ENCODE results near the gene CNOT4.
"Not testable (repeated sequence)": the region's sequence is repeated elsewhere in the genome, so short reads cannot be mapped to it uniquely, and the experiment has no call there.

The CNOT4 gene

DNA sequence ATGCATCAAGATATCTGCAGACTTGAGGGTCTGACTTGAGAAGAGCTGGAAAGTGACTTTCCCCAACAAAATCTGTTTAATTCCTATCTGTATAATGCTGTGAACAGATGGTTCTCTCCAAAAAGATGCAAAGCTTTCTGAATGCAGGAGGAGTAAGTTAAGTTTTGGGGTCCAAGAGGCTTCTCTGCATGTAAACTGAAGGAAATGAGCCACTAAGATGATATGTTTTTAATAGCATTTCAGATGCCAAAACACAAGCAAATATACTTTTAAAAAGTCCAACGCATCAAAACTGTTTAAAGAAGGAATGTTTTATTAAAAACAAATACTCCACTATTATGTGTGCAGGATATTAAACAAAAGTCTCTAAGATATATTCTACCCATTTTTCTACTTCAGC is 139.2 kb downstream of the CNOT4 start:
- DNase-seq (ENCODE audit: extremely low read depth in 1 of 2, low read depth in 1 of 2): no peak

DNA sequence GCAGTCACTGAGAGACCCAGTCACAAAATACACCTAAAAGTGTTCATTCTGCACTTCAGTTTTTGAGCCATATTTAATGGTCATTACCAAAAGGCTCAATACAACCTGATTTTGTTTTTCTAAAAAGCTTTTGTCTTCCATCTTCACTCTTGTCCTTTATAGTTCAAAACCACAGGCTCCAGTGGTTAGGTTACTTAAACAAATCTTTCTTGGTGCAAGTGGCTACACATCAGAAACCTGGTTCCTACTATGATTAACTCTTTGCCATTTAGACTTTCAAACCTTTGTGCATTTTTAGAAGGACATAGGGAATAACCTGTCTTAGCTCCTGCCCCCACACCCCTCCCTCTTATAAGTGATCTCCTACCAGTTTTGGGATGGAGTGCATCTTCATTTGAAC is 140.5 kb downstream of the CNOT4 start:
- DNase-seq (ENCODE audit: extremely low read depth in 1 of 2, low read depth in 1 of 2): no peak

DNA sequence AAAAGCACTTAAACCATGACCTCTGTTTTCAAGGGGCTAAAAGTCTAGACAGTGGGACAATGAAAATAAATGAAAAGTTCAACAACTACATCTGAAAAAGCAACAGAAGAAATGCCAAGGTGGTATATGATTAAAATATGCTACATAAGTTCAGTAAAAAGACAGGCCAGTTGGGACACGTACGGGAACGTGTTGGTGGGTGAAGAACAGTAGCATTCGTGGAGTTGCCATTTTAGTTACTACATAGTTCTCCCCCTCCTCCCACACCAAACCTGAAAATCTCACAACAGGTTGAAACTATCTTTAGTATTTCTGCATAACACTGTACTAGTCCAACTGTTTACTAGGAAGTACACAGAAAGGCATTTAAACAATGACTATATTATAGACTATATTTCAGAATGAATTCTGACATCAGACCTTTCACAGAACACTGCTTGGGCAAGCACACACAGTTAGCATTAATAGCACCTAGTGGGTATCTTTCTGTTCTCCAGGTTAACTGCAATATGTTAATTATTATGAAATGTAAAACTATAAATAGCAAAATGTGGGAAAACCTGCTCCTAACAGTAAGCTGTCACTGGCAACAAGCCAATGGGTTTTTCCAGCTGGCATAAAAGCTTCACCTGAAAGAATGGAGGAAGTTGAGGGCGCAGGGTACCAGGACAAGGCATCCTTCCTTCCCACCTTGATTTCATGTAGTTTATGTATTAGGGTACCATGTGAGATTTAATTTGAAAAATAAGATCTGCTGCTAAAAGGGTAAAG is 141.3 kb downstream of the CNOT4 start:
- no peak for DNase-seq (ENCODE audit: extremely low read depth in 1 of 2, low read depth in 1 of 2)

DNA sequence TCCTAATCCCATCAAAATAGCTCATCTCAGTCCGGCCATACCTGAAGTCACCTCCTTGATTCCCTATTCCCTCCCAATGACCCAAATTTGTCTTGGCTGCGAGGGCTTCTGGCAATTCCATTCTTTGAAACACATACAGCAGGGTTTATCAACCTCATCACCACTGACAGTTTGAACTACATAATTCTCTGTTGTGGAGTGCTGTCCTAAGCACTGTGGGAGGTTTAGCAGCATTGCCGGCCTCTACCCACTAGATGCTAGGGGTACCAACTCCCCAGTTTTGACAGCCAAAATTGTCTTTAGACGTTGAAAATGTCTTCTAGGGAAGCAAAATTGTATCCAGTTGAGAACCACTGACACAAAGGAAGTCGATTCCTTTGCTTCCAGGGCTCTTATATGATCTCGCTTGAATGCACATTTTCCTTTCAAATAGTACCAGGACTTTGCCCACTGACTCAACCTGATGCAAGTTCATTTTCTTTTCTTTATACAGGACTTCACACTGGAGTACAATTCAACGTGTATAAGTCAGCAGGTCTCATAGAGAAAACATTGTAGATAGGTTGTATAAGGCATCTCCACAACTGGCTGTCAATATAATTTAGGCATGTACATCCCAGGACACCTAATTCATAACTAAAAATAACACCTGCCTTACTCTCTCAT is 142.9 kb downstream of the CNOT4 start:
- DNase-seq (ENCODE audit: extremely low read depth in 1 of 2, low read depth in 1 of 2): no peak

DNA sequence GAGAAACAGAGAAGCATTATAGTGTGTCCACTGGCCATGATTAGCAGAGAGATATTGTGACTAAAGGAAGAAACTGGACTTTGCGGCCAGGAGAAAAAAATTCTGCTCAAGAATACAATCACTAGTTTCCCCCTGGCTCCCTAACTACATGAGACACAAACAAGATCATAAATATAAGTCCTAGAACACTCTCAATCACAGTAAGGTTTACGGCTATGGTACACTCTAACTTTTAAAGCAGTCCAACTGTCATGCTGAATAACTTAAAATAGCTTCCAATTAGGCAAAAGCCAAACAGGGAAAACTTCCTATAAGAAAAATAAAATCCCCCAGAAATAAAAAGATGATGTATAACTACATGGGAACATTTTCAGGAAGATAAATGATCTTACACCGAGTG is 144.2 kb downstream of the CNOT4 start:
- DNase-seq (ENCODE audit: extremely low read depth in 1 of 2, low read depth in 1 of 2): no peak

DNA sequence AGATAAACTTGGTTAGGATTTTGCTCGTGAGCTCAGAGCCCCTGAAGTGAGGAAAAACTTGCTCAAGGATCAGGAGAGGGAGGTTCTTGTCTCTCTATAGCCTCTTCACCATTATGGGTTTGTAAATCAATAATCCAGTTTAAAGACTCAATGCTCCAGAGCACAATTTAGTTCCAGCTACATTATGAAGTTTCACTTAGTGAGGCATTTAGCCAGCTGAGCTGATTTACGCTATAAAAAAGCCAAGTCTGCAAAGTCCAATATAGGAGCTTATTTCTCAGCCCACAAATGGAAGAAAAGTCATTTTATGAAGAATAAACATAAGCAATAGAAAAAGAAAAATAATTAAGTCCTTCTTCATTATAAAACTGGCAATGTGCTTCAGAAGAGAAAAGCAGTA is 145.7 kb downstream of the CNOT4 start:
- DNase-seq (ENCODE audit: extremely low read depth in 1 of 2, low read depth in 1 of 2): no peak

DNA sequence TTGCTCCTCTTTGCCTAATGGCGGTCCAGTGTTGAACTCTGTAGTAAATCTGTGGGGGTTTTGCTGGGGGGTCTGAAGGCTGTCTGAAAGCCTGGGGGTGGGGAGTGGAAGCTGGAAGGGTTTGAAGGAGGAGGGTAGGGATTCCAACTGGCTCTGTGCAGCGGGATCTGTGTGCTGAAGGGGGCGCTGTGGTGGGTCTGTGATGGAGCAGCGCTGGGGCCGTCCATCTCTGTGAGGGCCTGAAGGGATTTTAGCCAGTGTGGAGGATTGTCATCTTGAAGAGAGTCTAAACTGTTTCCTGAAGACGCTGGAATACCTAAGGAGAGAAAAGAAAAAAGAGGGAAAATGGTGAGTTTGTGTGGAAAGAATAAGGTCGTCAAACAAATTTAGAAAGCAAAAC is 147.0 kb downstream of the CNOT4 start:
- no peak for DNase-seq (ENCODE audit: extremely low read depth in 1 of 2, low read depth in 1 of 2)

DNA sequence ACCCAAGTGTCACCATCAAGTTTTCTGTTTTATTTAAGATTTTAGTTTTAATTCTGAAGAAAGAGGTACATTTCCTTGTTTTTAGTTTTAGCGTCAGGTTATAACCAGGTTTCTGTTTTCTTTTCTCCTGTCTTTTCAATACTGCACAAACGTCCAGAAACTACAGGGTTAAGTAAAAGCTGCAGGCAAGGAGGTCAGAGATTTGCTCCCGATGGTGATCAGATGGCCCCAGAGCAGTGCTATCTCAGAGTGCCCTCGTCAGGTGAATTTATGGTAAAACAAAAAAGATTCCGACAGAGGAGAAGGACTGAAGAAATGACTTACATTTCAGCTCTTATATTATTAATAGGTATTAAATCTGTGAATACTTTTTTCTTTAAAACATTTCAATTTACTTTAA is 148.1 kb downstream of the CNOT4 start:
- DNase-seq (ENCODE audit: extremely low read depth in 1 of 2, low read depth in 1 of 2): no peak

DNA sequence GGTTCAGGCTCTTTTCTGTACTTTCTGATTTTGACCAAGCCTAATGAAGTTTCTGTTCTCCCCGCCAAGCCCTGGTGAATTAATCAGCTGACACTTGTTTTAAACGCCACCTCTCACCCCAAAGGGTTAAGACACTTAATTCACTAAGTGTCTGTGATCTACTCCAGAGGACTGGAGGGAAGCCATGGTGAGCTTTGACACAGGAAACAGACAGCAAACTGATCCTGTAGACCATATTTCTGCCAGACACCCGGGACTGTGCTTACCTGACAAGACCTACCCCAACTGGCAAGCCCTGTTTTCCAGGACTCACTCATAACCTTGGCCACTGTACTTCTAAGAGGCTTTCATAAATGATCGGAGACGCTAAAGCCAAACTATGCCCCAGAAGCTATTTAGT is 150.3 kb downstream of the CNOT4 start:
- no peak for DNase-seq (ENCODE audit: extremely low read depth in 1 of 2, low read depth in 1 of 2)

DNA sequence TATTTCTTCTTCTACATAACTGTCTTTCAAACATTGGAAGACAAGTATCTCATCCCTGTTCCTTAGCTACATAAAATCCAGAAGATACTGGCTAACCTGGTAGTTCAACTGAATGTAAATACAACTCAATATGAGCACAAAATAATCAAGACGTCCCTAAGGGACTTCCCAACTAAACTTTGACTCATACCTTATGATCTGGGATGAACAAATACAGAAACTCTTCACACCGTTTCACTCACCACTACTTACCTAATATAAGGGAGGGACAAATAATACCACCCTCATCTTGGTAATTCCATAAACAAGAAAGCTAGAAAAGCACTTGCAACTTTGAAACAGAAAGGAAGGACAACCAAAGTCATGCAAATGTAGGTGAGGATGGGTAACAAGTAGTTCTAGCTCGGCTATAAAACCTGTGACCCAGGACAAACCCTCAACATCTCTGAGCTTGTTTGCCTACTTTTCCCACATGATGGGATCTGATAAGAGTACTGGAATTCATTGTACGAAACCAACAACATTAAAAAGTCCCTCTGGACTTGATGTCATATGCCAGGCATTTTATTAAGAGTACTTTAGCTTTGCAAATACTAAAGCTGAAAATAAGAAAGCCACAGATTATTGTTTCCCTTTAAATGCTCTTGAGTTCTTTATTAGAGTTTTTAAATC is 154.4 kb downstream of the CNOT4 start:
- no peak for DNase-seq (ENCODE audit: extremely low read depth in 1 of 2, low read depth in 1 of 2)

DNA sequence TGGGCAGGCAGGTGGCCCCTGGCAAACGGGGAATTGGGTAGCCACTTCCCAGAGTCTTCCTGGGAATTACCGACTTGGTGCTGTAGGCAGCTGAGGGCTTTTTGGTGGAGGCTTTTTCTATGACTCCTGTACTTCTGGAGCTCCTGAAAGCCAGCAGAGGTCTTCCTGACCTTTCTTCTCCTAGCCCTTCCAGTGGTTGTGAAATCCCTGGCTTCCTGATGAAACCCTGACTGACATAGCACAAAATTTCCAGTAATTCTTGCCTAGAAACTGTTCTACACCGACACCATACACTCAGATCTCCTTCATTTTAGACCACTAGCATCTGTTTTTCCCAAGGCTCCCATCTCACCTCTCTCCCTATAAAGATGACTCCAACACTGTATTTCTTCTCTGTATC is 156.1 kb downstream of the CNOT4 start:
- no peak for DNase-seq (ENCODE audit: extremely low read depth in 1 of 2, low read depth in 1 of 2)

DNA sequence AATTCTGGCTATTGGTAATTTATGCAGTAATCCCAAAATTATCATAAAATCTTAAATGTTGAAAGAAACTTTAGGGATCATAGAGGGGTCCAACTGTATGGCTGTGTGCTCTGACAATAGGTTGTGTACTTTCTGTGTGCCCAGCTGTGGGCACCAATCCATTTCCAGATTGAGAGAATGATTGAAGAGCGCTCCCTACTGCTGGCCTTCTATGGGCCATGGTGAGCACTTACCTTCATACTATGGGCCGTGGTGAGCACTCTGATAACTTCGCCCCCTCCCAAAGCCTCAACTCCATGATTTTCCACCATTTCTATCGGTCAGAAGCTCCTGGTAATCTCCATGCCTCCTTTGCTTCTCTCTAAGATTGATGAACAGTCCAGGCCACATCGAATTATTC is 157.6 kb downstream of the CNOT4 start:
- no peak for DNase-seq (ENCODE audit: extremely low read depth in 1 of 2, low read depth in 1 of 2)

DNA sequence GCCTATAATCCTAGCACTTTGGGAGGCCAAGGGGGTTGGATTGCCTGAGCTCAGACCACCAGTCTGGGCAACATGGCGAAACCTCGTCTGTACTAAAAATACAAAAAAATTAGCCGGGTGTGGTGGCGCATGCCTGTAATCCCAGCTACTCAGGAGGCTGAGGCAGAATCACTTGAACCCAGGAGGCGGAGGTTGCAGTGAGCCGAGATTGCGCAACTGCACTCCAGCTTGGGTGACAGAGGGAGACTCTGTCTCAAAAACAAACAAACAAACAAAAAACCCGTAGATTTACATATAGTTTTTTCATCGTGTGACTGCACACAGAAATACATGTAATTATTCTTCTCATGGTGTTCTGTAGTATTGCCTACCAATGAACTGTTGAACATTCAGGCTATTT is 158.8 kb downstream of the CNOT4 start:
- DNase-seq (ENCODE audit: extremely low read depth in 1 of 2, low read depth in 1 of 2): not testable (repeated sequence)

DNA sequence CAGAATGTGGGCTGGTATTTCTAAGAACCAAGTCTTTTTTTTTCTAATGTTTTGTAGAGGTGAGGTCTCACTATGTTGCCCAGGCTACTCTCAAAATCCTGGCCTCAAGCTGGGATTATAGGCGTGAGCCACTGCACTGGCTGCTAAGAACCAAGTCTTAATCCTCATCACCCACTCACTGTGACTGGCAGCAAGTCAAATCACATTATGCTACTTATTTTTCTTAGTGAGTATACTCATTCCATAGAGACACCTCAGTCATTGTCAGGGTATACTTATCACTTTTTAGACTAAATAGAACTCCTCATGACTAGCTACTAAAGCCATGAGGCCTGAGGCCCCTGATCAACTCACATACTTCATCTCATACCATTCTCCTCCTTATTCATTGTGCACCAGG is 160.2 kb downstream of the CNOT4 start:
- no peak for DNase-seq (ENCODE audit: extremely low read depth in 1 of 2, low read depth in 1 of 2)

DNA sequence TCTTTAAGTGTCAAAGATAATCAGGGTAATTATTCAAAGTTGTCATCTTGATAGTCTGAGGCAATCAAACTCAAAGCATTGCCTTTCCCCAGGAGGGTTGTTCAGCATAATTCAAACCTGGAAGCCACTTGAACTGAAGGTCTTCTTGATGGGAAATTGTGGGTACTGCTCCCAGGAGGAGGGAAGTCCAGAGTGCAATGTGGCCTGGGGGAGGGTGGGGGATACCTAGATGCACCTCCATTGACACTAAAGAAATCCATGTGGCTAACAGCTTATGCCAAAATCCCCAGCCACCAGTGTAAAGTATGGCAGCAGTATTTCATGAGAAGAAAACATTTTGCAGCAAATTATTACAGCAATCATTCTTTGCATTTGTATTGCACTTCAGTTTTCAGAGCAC is 161.4 kb downstream of the CNOT4 start:
- DNase-seq (ENCODE audit: extremely low read depth in 1 of 2, low read depth in 1 of 2): no peak

DNA sequence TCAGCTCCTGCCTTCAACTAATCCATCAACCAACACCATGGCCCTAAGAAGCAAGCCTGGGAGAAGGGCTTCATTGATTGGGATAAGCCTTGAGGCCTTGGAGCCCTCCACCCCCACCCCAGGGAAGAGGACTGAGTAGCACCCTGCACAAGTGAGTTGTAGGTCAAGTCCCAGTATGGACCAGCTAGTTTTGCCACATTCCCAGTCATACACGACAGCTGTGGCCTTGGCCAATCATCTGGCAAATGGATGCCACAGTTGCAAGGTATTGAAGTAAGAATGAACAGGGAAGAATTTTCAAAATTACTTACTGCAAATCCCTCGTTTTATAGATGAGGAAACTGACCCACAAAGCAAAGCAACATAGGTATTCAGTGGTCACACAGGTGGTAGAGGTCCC is 166.5 kb downstream of the CNOT4 start:
- no peak for DNase-seq (ENCODE audit: extremely low read depth in 1 of 2, low read depth in 1 of 2)

DNA sequence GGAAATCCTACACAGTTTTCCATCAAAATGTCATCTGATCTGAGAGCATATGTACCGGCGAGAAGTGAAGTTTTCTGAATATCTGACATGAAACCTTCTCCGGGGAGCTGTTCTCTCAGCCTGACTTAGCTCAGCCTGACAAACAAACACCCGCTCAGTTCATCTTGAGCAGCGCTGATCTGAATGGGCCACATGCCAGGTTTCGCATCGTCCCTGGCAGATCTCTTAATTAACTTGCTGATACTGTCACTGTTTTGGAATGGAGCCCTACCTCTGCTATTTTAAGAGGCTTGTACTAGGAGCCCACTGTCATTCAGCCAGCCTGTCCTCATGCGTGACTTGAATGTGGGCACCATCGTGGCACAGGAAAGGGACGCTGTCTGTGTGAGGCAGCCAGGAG is 167.0 kb downstream of the CNOT4 start:
- no peak for DNase-seq (ENCODE audit: extremely low read depth in 1 of 2, low read depth in 1 of 2)

DNA sequence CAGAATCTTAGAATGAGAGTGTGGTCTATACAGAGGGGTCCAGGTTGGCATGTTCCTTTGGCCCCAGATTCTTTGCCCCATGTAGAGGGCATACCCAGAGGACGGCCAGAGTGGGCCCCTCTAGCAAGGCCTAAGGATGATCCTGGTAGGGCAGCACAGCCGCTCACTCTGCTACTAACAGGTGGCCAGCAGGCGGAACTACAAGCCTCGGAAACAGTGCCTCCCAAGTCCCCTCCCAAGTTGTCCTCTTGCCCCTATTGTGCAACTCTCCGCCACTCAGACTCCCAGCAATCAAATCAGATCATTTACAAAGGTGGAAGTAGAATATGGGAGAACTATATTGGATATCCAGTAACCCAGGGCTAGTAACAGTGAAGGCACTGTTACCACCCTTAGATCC is 168.9 kb downstream of the CNOT4 start:
- no peak for DNase-seq (ENCODE audit: extremely low read depth in 1 of 2, low read depth in 1 of 2)

DNA sequence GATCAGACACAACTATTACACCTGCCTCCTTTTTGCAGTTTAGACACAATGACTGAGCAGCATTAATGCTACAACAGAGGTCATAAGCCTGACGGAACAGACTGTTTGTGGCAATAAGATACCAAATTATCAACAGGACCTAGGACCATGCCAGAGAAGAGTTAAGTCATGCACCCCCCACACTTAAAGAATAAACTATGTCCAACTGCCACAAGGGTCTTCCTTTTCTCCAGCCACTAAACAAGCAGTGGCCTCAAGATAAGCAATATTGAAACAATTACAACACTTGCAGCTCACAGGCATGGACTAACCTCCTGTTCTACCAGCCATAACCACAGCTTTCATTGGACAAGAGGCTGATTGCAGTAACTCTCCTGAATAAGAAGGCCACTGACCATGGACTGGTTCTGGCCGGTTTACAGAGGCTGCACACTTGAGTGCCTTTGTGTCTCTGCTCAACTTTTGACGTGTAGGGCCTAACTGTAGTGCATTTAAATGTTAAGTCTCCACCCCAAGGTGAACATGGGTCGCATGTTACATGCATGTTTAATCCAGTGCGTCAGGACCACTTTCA is 171.8 kb downstream of the CNOT4 start:
- no peak for DNase-seq (ENCODE audit: extremely low read depth in 1 of 2, low read depth in 1 of 2)

DNA sequence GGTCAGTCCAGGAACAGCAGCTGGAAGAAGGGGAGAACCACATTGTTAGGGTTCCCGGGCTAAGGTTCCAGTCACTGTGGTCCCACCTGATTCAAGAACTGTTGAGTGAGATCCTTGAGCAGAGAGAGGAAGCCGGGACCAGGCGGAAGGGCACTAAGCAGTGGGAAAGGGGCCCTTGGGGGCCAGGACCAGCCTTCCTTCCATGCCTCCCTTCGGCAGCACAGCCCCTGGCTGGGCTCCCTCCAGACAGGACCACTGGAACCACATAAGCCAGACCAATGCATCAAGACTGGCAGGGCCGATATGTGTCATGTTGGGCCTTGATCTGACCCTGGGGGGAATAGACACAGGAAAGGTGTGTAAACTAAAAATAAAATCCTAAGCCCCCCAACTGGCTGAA is 172.4 kb downstream of the CNOT4 start:
- no peak for DNase-seq (ENCODE audit: extremely low read depth in 1 of 2, low read depth in 1 of 2)

DNA sequence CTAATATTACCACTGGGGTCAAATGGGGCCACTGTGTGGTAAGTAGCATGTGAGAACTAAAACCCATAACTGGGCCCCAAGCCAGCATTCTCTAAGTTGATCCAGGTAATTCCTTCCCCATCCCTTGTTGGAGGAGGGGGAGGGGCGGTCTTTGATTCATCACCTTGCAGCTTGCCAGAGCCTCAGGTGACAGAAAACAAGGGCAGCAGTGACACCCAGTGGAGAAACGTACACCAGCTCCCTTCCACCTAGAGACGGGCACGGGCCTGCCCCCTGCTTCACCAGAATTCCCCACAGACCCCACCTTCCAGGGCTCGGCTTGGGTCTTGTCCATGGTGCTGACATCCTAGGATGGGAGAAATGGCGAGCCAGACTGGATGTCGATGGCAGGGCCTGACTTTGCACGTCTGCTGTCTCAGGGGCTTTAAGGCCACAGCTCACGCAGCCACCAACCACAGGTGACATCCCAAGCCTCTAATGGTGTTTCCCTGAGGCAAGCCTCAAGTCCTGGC is 174.2 kb downstream of the CNOT4 start:
- DNase-seq (ENCODE audit: extremely low read depth in 1 of 2, low read depth in 1 of 2): peak in 1 of 2 donors; percentile 8
